Stimulated activated CD4-positive, alpha-beta T cell treated with anti-CD3 and anti-CD28 coated beads, Interleukin-1b, Interleukin-23, amount 100 ng/mL, for 4 hours (primary cell): ENCODE measurements around the gene ISG20L2.

Source experiments
- DNase-seq, 2 donors: peaks; one replicate each; pipeline ENCODE4 v3.0.0-alpha.2; 2020; ENCODE audit warnings: low read depth in 2 of 2

The ISG20L2 gene

DNA sequence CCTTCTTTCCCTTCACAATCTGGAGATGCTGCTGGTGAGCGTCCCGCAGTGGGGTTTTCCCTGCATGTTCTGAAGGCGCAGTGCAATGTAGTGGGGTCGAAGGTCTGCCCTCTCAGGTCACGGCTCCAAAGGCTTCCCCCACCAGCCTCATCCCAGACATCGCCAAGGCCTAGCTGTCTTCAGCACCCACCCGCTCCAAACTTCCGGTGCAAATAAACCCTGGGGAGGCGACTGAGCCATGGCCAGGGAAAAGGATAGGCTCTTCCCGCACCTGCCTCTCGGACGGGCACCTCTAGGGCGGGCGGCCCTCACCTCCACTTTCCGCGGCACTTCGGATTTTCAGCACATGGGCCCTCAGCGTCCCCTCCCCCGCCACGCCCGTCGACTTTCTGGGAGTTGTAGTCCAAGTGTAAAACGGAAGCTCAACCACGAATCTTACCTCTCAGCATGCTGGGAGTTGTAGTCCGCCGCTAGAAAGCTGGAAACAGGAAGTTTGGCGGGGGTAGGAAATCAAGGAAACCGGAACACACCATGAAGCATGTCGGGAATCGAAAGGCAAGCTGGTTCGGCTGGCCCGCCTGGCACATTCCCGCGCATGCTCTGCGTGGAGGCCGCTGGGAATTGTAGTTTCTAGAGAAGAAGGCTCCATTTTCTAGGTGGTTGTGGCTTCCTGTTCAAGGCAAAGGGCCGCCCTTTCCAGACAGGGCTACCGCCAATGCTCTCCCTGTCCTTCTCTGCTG lies 12.3 kb upstream of the ISG20L2 start, which contains the start of gene MRPL24:
MRPL24 (minus strand) TSS at position 348 of the 740 bp plus-strand sequence. CDS start 2,384 bp downstream, outside the sequence.
- DNase-seq: peak; percentile 91 to 93

DNA sequence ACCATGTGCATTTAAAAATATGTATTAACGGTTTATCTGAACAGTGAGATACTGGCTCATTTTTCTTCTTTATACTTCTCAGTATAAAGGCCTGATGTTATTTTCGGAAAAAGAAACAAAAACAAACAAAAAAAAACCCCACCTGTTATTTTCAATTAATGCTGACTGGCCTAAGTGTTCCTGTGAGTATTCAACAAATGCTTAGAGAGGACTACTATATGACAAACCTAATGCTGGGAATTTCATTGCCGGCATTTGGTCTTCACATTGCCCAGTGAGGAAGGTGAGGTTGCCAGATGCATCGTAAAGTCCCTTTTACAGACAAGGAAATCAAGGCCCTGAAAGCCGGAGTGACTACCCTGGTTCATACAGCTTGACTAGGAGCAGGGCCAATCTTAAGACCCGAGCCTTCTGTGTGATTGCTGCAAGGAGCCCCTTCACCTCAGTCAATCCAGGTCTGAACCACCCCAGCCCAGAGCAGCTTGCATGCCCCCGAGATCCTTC lies 11.7 kb upstream of the ISG20L2 start:
- no peak for DNase-seq

DNA sequence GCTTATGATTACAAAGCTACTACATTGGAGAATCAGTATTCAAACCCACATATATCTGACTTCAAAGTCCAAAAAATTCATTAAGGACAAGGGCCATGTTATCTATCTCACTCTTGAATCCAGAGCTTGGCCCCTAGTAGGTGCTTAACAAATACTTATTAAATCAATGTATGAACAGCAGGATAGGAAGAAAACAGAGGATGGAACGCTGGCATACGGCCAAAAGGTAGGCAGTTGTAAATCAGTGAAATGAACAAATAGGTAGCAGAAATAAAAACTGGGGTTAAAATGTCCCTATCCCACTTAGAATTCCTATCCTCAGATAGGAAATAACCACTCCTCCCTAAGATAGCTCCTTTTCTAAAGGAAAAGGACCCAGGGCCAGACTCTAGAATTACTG lies 10.3 kb upstream of the ISG20L2 start:
- DNase-seq: no peak

DNA sequence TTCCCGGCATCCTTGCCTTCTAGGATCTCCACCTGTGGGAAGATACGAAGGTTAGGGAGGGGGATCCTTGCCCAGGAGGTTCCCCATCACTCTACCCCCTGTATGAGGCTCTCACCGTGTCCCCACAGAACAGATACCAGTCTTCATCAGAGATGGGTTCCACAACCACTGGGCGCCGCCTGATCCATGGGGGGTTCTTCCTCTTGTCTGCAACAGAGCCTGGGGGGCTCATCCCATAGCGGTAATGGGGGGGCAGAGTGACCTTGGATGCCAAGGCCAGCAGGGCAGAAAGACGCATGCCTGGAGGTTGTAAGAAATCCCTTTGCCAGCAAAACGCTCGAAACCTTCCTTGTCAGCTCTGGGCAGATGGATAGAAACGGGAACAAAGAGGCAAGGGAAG lies 9.8 kb upstream of the ISG20L2 start:
- no peak for DNase-seq

DNA sequence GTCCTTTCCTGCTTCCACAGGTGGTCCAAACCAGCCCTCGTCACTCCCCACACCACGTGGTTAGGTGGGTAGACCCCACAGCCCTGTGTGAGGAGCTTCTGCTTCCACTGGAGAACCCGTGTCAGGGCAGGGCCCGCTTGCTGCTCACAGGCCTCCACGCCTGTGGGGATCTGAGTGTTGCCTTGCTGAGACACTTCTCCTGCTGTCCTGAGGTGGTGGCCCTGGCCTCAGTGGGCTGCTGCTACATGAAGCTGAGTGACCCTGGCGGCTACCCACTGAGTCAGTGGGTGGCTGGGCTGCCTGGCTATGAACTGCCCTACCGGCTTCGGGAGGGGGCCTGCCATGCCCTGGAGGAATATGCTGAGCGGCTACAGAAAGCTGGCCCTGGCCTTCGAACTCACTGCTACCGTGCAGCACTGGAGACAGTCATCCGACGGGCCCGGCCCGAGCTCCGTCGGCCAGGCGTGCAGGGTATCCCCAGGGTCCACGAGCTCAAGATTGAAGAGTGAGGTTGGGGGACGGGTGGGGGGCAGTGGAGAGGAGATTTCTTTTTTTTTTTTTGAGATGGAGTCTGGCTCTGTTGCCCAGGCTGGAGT lies 5.5 kb upstream of the ISG20L2 start:
- no peak for DNase-seq

DNA sequence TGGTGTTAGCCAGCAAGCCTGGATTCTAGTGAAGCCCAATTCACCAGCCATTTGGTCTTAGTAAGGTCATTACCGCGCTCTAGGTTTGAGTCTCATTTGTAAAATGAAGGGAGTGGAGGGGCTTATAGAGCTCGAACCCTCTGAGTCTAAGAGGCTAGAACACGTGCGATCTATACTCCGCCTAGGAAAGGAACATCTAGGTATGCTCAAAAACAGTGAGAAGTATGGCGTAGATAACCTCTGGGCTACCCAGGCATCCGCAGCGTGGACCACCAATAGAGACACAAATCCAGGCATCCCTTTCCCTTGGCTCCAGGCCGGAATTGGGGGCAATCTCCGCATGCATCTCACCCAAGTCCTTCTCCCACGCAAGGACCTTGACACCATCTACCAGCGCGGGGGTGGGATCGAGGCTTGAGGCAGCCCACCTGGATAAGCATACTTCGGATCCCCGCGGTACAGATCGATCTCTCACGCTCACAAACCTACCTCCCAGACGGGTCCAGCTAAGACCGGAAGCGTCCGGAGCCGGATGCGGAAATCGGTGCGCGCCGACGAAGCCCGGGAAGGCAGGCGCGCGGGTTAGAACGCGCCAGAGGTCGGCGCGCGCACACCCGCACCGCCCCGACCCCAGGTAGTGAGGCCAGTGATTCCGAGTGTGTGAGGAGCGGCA lies 504 bp downstream of the ISG20L2 start, which contains the start of gene METTL25B:
METTL25B (plus strand) TSS at position 544 of the 673 bp plus-strand sequence. CDS start 636 bp downstream, outside the sequence.
- DNase-seq: peak in 1 of 2 donors; percentile 70

DNA sequence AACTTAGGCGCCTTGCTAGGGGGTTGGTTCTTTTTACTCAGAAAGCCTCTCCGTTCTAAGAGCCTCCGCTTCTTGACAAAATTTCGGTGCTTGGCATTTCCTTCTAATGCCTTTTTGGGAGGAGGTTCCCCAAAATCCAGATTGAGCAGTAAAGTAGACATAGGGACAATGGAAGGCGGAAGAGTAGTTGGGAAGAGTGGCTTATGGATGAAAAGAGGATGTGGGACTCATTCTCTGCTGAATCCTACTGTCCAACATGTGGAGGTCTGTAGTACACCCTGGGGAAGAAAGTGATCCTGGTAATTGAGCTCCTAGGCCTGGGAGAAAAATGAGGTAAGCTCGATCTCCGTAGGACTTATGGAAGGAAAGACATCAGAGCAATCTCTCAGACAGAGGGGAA lies 1.1 kb downstream of the ISG20L2 start:
- DNase-seq: no peak

DNA sequence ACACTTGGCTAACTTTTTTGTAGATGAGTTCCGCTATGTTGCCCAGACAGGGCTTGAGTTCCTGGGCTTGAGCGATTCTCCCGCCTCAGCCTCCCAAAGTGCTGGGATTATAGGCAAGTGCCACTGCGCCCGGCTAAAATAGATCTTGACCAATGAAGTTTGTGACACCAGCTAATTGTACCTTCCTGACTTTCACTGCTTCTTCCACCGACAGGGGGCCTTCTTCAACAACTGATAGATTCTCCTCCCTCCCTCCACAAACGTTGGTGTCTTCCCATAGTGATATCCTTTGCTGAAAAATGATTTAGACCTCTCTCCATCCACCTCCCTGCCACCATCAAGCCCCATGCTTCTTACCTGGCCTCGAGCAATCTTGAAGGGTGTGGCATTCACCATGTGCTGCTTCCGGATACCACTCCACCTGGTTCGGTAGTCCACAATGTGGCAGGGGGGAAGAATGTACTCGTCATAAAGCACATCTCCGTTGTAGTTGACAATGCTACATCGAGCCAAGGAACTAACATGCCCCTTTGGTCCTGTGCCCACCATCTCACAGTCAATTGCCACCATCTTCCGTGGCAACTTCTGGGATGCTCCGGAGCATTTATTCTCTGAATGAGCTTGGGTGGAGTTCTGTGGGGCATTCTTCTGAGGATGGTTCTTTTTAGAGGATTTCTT lies 1.9 kb downstream of the ISG20L2 start:
- DNase-seq: no peak

DNA sequence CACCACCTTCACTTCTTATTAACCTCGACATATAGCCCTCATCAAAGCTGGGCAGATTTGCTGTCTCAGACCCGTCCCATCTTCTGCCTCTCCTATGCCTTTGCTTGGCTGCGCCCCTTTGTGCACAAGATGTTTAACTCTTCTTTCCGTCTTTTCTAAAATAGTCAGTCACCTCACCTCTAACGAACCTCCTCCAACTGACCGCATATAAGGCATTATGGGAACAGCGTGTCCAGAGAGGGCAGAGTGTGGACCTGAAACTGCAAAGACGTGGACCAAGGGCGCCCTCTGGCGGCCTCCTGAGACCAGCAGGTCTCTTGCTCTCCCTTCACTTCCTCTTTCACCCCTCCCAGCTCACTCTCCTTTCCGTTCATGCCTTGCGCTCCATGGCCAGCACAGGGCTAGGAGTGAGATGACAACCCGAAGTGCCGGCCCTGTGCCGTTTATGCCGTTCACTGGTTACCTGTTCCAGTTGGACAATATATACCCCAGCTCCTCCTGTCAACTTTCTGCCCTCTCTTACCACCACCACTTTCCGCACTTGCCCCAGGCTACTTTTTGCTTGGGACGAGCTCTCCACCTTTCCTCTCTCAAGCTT lies 2.8 kb downstream of the ISG20L2 start:
- DNase-seq: peak; percentile 66 to 74

DNA sequence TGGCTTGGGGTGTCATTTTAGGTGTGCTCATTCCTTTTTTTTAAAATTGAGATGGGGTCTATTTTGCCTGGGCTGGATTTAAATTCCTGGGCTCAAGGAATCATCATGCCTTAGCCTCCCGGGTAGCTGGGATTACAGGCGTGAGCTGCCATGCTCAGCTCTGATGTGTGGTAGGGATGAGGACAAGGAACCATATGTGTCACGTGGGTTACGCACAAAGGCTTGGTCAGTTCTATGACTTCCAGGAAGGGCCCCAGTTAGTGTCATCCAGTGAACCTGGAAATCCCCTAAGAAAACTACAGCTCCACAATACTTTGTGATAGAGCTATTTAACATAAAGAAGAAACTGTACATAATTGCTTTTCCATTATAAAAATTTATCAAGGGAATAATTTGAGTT lies 7.0 kb downstream of the ISG20L2 start:
- DNase-seq: no peak

DNA sequence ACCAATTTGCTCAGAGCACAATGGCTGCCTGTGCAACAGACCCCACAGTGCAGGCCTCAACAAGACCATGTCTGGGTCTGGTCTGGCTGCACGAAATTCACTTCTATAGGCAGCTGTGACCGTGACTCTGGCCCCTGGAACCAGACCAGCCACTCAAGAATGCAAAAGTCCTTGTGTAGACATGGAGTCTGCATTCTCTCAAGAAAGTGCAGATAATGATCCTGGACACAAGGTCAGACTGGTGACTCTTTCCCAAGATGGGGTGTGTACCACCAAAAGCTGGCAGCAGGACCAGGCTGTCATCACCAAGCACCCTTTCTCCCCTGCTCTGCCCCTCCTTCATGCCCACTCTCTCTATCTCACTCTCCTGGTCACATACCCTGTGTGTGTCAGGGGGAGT lies 7.4 kb downstream of the ISG20L2 start:
- DNase-seq: no peak

DNA sequence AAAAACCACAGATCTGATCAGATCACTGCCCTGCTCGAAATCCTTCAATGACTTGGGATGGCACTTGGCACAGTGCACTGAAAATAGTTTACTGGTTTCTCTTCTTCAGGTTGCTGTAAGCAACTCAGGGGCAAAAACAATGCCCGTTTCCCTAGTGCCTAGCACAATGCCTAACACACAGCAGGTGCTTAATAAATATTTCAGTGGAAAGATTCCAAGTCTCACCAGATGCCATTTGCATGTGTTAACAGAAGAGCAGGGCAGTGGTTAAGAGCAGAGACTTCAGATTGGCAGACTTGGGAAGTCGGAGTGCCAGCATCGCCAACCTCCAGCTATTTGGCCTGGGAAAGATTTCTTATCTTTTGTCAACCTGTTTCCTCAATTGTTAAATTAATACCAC lies 11.2 kb downstream of the ISG20L2 start:
- DNase-seq: no peak

DNA sequence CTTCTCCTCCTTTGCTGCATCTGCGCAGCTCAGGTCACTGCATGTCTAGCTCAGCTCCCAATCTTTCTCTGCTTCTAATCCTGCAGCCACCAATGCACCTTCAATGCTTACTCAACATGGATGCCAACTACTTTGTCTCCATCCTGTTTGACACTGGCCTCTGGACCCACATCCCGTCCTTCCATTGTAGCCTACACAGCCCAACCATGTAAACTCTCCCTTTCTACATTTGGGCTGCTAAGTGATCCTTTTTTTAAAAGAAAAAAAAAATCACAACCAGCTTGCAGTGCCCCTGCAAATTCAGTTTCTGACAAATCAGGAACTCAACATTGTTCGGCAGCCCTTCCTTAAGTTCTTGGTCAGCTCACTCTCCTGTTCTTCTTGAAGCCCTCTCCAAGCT lies 13.7 kb downstream of the ISG20L2 start:
- DNase-seq: no peak

DNA sequence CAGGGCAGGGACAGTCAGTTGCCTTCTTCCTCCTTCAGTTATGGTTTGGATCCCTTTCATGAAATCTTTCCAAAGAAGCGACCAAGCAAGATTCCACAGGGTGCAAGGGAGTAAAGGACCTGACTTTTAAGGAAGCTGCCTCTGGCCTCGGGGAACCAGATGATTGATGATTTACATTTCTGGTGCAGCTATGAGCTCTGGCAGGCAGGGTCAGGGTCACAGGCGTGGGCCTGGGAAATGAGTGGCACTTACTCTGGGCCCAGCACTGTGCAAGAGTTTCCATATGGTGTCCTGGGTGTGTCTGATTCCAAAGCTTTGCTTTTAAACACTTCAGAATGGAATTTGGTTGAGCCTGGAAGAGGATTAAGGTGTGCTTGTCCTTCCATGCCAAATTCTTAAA lies 15.9 kb downstream of the ISG20L2 start:
- DNase-seq: no peak

DNA sequence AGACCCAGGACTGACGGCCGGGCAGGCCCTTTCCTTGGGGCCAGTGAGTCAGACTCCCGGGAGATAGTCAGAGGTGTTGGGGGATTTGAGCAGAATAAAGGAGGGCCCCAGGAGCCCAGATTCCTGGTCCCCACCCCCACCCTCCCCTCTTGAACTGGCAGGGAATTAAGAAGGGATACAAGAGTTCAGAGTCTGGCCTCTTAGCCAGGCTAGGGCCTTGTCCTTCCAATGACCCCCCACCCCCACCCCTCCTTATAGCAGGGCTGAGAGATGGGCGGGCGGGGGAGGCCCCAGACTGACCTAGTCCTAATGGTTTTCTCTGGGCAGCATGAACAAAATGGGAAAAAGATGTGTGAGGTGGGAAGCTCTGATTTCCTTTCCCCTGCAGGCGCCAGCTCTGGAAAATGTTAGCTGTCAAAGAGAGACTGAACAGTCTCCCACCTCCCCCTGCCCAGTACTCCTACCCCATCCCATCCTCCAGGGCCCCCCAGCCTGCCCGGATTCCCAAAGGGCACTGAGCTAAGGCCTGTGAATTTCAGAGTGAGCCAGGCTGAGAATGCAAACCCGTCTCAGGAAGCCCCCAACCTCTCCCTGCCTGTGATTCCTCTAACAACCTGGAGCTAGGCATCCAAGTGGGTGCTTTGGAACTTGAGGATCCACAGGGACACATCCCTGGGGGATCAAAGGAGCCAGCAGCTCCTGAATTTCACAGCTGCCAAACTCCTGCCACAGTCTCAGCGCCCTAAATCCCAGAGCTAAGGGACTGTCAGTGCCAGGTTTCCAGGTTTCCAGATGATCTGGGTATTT lies 17.4 kb downstream of the ISG20L2 start:
- DNase-seq: no peak

DNA sequence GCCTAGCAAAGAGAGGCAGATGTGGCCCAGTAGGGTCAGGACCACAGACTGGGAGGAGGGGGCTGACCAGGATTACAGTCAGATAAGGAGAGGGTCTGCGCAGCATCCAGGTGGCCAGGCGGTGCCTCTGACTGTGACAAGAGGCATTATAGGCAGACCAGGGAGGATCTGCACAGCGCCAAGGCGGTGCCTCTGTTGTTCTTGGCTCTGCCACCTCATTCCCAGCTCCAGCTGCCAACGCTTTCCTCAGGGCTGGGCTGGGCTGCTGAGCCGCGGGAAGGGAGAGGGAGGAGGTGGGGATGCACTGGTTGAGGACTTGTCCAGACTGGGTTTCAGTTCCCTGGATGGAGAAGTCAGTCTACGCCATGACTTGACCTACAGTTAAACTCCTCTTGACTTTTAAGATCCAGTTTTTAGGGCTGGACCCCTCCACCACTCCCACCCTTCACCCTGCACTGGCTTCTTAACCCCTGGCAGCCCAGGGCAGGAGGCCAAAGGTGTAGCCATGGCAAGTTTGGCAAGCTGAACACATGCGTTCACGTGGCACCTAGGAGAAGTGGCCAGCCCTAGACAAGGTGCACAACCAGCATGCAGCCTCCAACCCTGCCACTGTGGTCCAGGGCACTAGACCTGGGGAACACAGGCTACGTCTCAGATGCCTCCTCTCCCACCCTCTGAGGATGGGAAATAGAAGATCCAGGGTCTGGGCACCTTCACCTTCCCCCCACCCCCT lies 18.6 kb downstream of the ISG20L2 start:
- no peak for DNase-seq

DNA sequence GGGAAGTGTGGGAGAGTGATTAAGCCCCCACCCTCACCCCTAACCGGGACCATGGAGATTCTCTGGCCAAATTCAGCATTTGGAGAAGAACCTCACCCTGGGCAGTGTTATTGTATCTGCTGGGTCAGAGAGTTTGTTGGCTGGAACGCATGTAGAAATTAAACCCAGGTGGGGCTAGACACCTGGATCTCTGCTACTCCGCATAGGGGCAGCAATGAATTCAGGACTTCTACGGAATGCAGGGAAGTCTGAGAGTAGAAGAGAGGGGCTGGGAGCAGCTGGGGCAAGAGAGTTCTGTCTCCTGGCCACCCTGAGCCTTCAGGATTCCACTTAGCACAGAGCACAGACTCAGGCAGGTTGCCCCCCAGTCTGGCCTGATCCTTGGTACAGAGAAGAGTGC lies 19.5 kb downstream of the ISG20L2 start:
- DNase-seq: no peak

DNA sequence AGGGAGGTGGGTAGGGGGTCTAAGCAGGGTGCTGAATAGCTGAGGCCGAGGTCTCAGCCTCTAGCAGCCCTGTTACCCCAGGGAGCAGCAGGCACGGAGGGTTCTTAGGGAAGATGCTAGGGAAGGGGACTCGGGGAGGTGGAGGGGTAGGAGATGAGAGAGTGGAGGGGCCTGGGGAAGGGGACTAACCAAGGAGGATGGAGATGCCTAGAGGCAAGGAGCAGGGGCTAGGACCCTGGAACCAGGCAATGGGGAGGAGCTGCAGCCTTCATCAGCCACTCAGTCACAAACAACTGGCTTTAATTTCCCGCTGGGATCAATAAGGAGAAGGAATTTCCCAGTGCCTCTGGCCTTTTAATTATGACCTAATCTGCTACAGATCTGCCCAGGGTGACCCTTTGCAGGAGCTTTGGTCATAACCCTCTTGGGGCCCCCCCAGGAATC lies 20.3 kb downstream of the ISG20L2 start:
- DNase-seq: no peak

DNA sequence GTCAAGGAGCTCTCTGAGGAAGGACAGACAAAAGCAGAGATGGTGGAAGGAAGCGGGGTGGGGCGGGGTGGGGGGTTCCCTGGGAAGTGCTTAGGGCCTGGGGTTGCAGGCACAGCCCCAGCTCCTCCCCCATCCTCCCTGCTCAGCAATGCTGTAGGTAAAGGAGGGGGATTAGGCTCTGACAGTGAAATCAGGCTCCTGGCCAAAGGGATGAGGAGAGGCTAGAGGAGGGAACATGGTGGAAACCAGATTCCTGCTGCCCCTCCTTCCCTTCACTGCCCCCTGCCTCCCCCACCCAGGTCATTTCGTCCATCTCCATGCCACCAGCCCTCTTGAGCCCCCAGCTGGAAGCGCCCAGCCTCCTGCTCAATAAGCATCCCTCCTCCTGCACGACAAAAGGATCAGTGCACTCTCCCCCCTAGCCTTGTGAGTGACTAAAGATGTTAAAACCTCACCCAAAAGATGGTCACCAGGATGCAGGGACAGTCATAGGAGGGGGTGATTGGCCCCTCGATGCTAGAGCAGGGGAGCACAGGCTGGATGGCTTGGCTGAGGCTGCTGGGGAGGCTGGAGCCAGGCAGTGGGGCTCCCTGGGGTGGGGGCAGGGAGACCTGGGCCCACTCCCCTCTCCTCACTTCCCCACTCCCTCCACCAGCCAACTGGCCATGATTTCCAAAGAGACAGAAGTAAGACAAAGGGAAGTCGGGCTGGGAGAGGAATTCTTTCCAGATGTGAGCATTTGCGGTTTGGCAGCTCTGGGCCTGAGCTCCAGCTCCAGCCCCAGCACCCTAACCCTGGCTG lies 20.9 kb downstream of the ISG20L2 start:
- DNase-seq: no peak
